NCI-H2227 (cell line): ENCODE results near the gene TTLL6.
A peak's percentile ranks its signal among the peaks of the same experiment; 100 is the strongest.

Experiments used
- DNase-seq: peaks from one replicate; lab custom pipeline; 2025; ENCODE audit not compliant: unreplicated experiment; lab: John Stamatoyannopoulos, UW

The TTLL6 gene

DNA sequence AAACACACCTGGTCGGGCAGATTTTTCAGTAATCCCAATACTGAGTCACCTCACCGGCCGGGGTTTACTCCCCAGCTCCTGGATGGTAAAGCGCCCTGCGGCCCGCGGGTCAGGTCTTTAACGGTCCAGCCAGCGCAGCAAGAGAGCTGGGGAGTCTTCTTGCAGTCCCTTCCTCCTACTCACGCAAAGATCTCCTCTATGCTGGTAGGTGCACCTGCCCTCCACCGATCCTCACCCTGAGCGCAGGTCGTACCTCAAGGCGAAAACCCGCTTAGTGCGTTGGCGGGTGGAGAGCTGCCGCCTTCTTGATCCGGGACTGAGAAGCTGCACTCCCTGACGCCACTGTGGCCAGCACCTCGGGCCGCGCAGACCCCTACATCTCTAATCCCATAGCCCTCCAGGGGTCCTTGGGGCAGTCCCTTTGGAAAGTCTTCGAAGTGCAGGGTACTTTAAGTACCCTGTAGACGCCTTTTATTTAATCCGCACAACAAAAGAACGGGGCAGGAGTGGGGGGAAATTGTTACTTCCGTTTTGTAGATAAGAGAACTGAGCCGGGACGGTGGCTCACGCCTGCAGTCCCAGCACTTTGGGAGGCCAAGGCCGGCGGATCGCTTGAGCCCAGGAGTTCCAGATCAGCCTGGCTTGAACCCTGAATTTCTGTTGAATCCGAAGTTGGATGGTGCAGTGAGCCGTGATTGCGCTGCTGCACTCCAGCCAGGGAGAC is 78.1 kb downstream of the TTLL6 start:
- no peak for DNase-seq

- DNase-seq: no peak
Measured at GRCh38 chr17:48738424-48738802, 78.6 kb downstream of the TTLL6 start.

GRCh38 chr17:48737330-48738043 is 79.5 kb downstream of the TTLL6 start:
- no peak for DNase-seq

GRCh38 chr17:48735062-48735351 is 82.0 kb downstream of the TTLL6 start:
- DNase-seq: no peak

- no peak for DNase-seq
Measured at GRCh38 chr17:48734333-48735061, 82.5 kb downstream of the TTLL6 start.

DNA sequence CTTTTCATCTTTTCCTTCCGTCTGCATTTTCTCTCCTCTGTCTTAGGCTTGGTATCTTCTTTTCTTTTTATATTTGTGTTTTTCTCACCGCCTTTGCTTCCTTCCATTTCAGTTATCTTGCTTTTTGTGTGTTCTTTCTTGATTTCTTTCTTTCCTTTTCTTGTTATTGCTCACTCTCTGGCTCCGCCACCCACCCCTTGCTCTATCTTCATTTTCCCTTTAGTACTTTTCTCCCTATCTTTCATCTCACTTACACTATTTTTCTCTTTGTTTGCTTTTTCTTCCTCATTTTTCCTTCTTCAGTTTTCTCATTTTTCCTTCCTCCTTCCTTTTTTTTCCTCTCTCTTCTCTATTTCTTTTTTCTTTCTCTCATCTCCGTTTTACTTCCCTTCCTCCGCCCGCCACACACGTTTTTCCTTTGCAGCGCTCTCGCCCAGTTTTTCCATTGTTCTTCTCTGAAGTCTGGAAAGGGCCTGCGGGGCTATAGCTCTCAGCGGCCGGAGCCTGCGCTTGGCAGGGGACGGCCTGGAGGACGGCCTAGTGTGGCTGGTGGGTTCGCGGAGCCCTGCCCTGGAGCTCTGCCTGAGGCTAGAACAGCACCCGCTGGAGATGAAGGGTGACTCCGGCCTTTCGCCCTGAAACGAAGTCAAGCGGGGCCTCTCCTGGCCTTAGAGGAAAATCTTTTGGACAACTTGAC is 83.2 kb downstream of the TTLL6 start:
- no peak for DNase-seq

DNA sequence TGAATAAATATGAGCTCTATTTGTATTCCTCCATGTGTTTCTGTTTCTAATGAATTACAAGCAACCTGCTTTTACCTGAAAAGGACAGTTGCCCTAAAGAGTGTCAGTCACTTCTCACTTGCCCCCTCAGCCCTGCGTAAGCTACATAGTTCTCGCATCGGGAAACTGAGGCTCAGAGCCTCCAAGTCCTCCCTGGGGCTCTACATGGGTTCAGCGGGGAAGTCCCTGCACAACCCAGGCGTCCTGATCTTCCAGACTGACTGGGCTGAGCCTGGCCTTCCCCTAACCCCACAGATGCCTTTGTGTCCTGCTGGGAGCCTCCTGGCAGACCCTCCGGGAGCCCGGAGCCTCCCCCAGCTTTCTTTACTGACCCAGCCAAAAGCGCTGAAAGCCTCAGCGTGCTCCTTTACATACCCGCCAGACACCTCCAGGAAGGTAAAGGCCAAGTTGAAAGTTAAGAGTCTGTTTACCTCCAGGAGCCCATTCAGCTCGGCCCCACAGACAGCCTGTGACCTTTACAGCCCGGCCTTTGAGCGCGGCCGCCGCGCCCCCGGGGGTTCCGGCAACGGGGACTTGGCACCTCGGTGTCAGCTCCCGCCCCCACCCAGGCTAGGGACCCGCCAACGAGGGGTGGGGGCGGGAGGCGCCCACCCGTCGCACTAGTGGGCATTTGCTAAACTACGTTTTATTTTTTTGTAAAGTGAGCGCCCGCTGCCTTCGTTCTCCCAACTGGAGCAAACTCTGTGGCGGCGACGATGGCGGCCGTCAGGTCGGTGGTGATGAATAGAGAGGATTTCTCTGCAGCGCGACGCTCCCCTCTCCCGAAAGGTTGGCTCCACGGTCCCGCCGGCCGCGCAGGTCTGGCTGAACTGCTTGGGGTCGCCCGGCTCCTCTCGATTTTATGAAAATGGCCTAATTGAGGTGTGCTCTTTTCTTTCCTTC is 84.1 kb downstream of the TTLL6 start:
- no peak for DNase-seq

DNA sequence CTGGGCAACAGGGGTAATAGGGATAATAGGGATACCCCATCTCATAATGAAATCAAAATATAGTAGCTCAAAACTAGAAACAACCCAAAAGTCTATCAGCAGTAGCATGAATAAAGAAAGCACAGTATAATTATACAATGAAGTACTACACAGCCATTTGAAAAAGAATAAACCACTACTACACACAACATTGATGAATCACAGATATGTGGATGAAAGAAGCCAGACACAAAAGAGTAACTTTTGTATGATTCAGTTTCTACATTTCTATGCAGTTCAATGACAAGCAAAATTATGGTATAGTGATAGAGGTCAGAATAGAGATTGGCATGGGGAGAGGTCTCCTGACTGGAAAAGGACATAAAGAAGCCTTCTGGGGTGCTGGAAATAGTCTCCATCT is 85.7 kb downstream of the TTLL6 start:
- no peak for DNase-seq

- no peak for DNase-seq
Measured at GRCh38 chr17:48730240-48730550, 86.8 kb downstream of the TTLL6 start.

DNA sequence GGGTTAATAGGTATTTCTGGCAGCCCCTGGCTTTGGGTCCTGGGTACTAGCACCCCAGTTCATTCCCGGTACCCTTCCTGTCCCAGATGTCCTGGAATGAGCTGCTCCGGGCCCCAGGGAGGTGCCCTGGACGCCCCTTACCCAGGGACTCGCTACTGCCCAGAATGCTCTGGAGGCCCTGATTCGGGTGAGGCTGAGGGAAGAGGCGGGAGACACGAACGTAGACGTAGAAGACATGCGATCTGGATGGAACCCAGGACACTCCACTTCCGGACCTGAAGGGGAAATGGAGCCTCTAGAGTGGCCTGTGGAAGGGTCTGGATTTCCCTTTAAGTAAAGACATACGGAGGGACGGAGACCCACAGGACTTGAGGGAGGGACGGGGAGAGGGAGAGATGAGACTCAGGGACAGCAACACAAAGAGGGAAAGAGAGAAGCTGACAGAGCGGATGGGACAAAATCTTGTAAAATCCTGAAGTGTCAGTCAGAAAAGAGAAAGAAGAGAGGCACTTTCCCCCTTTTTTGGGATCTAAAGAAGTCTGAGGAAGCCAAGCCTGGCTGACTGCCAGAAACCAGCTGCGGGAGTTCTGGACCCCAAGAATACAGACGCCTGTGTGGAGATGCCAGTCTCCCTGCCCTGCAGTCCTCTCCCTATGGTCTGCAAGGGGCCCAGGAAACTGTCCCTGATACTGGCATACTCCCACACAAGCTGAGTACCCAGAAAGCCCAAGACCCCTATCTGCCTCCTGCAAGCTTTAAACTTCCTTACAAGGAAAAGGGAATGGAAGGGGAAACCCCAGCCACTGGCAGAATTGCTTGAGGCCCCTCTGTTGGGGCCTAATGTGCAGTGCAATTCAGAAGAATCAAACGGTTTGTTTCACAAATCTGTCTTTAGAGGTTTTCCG is 87.4 kb downstream of the TTLL6 start:
- DNase-seq: no peak

- peak; percentile 72 for DNase-seq
Measured at GRCh38 chr17:48728232-48729231, 88.5 kb downstream of the TTLL6 start, which contains the start of gene HOXB13. TSS of gene HOXB13 (minus strand) at chr17:48728750. CDS start at chr17:48728593, 157 bp downstream.

DNA sequence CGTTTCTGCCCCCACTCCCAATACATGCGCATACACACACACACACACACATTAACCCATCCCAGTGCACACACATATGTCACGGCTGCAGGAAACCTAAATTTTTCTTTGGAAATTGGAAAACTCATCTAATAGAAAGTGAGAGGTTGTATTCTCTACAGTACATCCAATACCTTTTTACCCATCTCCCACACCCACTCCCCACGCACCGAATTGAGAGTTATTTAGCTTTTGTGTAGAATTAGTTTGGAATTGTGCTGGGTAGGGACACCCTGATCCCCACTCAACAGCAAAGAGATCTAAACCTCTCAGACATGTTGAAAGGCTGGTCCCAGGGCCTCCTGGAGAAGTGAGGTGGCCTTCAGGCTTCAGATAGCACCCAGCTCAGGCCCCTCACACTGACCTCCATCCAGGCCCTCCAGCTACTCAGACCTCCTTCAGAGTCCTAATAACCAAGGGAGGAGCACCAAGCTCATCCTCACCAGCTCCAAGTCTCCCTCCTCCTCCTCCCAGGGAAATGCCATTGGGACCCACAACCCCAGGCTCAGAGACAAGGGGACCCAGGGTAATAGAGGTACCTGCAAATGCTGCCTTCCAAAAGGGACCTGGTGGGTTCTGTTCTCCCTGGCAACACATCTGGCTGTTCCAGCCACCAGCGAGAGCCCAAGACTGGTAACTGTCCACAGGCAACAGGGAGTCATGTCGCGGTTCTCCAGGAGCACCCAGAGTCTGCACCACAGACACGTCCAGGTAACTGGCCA is 89.4 kb downstream of the TTLL6 start:
- no peak for DNase-seq

DNA sequence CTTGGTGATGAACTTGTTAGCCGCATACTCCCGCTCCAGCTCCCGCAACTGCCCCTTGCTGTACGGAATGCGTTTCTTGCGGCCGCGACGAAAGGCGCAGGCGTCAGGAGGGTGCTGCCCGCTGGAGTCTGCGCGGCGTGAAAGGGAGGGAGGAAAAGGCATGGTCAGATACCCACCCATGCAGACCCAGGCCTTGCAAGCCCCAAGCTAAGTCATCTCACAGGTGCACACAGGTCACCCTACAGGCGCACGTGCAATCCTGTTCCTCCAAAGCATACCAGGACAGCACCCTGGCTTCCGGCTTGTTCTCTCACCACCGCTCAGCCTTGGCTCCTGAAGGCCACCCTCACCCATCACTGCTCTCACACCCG is 90.1 kb downstream of the TTLL6 start:
- DNase-seq: no peak

- no peak for DNase-seq
Measured at GRCh38 chr17:48726114-48726915, 90.7 kb downstream of the TTLL6 start.

DNA sequence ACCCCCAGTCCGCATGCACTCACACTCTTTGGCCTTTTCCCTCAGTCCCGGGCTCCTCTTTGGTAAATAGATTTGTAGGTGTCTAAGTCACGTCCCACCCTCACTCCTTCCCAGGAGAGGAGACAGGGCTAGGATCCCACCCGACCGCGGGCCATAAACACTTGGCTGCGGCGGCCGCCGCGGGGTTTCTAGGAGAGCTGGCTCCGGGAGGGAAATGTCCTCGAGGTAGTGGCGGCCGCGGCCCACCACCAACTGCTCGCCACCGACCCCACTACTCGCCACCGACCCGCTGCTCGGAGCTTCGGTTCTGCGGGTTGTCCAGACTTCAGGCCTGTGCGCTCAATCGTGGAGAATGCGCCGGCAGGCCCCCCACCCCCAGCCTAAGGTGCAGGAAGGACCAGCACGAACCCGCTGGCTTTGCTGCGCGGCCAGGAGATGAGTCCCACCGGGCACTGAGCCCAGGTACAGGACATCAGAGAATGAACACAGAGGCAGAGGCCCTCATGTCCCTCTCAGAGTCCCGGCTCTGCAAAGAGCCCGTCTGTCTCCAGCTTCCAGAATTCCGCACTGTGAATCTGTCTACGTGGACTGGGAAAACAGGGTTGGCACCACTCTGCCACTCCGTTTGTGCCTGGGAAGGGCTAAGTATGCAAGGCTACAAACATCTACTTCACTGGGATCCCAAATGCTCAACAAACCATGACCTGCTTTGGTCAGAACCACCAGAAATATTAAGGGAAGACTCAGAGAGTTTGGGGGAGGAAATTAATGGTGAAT is 91.6 kb downstream of the TTLL6 start:
- no peak for DNase-seq

DNA sequence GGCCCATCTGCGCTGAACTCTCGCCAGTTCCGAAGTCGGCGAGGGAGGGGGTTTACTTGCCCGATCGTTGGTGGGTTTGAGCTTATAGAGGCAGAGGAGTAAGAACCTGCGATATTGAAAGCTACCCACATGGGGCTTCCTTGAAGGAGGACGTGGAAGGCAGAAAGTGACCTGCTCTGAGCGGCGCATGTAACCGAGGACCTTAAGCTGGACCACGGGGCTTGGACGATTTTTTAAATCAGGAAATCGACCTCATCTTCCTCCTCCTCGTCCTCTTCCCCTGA is 92.1 kb downstream of the TTLL6 start:
- DNase-seq: no peak
